ENCODE measurements around the gene SIX2.

GRCh38 chr2:44960871-44961270 is 48.4 kb downstream of the SIX2 start:
- TF ChIP-seq CTCF (IDR thresholded peaks at IDR 0.05): no peak
- no peak for TF ChIP-seq POLR2A (IDR thresholded peaks at IDR 0.05)

Measured in lower leg skin (tissue), 3 donors.